ENCODE measurements around the gene EHD4. TPM values are rescaled to one million over a fixed set of nuclear protein-coding genes. Genes with fewer than 3 reads are reported as not detected.

Gene EHD4
- total and polyA plus RNA-seq, 9 of the 15 experiments (the other 6 are each of a cell fraction or from before 2014, with no cell fraction given): 0.89 to 10.3 (median 6.4) TPM

DNA sequence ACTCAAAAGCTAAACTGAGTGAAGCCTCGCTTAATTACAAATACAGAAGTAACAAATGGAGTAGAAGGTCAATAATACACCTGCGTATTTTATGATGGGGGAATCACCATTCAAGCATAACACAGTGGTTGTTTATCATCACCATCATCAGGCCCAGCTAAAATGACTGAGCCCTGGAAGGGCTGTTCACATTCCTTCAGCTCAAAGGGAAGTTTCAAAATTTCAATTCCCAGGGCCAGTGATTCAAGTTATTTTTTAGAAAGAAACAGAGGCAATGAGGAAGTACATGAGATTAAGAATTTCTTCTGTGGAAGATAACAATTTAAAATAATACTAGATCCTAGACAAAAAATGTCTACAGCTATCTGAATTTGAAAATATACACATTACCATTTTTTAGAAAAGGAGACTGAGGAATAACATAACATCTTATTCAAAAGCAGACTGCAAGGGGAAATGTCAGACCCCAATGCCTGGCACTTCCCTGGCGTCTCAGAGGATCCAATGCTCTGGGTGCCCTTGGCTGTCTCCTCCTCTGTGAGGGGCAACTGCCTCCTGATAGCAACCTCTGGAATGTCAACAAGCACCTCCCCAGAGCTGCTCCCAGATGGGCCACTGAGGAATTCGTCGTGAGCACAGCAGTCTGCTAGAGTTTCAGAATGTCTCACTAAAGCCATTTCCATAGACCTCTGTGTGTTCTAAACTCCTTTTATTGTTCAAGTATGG is 22.8 kb downstream of the EHD4 start:
- in situ Hi-C loops (cut with MboI): no loop called here
- H3K9me3 ChIP-seq (replicated peaks; ENCODE audit: control insufficient read depth, insufficient read depth, low read depth, low read length): no peaks in the 10 kb centered on the region
- no peaks in the 10 kb centered on the region; the same call in 1 of the 2 replicates for H4K20me1 ChIP-seq (replicated peaks; ENCODE audit: control insufficient read depth, insufficient read depth, low read length)
- no peaks in the 10 kb centered on the region for H3K9me1 ChIP-seq (ENCODE audit: control insufficient read depth, insufficient read depth, low read length)
- ChIA-PET CTCF (ENCODE audit: low intra/inter-chr PET ratio) (no interaction called here), POLR2A (interaction anchor here (0.6 to 1.8 kb wide), 6 partner anchors 8 to 594 kb away, joined by 3 to 5 read pairs (median 4); no protein-coding TSS in a partner anchor)
- 57% methylated on average over 5 of the region's 5 CpGs for WGBS (ENCODE audit: insufficient coverage, low coverage, missing lambda C conversion rate)
- H3K27ac ChIP-seq (ENCODE audit: extremely low read depth, low read depth, low read length): no peak overlapping the region
- ATAC-seq: no peak
- H3K36me3 ChIP-seq (ENCODE audit: control insufficient read depth, insufficient read depth, low read length): peaks cover 15% of the 10 kb centered on the region; the same call in 2 of the 3 replicates
- no peak overlapping the region for H3K9ac ChIP-seq (ENCODE audit: insufficient read depth in 1 of 2, low read depth in 2 of 2, low read length in 2 of 2)
- no peak for FAIRE-seq
- no peaks in the 10 kb centered on the region for H3K4me1 ChIP-seq (replicated peaks in 1 of 2; ENCODE audit: control insufficient read depth in 2 of 2, insufficient read depth in 2 of 2, low read length in 2 of 2)
- no TSS peak for BruUV-seq (replicated peaks)
- H2AFZ ChIP-seq (ENCODE audit: low read depth, low read length): no peak overlapping the region
- DNase-seq (ENCODE audit: extremely low read depth in 1 of 4, low spot score in 3 of 4): no peak
- no peaks in the 10 kb centered on the region for H3K79me2 ChIP-seq (ENCODE audit: control insufficient read depth, insufficient read depth, low read length)
- no peak overlapping the region for H3K4me2 ChIP-seq (ENCODE audit: insufficient read depth, low read length)
- no peaks in the 10 kb centered on the region for H3K27me3 ChIP-seq (ENCODE audit: control insufficient read depth in 2 of 2, insufficient read depth in 2 of 2, low read length in 2 of 2)
- intact Hi-C loops (cut with micrococcal nuclease): no loop called here
- no peak overlapping the region for H3K4me3 ChIP-seq
- TF ChIP-seq, protein P1, sequence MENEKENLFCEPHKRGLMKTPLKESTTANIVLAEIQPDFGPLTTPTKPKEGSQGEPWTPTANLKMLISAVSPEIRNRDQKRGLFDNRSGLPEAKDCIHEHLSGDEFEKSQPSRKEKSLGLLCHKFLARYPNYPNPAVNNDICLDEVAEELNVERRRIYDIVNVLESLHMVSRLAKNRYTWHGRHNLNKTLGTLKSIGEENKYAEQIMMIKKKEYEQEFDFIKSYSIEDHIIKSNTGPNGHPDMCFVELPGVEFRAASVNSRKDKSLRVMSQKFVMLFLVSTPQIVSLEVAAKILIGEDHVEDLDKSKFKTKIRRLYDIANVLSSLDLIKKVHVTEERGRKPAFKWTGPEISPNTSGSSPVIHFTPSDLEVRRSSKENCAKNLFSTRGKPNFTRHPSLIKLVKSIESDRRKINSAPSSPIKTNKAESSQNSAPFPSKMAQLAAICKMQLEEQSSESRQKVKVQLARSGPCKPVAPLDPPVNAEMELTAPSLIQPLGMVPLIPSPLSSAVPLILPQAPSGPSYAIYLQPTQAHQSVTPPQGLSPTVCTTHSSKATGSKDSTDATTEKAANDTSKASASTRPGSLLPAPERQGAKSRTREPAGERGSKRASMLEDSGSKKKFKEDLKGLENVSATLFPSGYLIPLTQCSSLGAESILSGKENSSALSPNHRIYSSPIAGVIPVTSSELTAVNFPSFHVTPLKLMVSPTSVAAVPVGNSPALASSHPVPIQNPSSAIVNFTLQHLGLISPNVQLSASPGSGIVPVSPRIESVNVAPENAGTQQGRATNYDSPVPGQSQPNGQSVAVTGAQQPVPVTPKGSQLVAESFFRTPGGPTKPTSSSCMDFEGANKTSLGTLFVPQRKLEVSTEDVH (IDR thresholded peaks at IDR 0.05; ENCODE audit: low read depth, partially characterized antibody): no peak
- TF ChIP-seq, protein P2, sequence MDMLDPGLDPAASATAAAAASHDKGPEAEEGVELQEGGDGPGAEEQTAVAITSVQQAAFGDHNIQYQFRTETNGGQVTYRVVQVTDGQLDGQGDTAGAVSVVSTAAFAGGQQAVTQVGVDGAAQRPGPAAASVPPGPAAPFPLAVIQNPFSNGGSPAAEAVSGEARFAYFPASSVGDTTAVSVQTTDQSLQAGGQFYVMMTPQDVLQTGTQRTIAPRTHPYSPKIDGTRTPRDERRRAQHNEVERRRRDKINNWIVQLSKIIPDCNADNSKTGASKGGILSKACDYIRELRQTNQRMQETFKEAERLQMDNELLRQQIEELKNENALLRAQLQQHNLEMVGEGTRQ (CRISPR knock-in tag; IDR thresholded peaks at IDR 0.05): no peak
- TF ChIP-seq RBM39 (optimal IDR thresholded peaks at IDR 0.05; ENCODE audit: low read depth, low read length) (no peak), ZBTB1 (CRISPR knock-in tag; IDR thresholded peaks at IDR 0.05; ENCODE audit: borderline replicate concordance, low read depth) (no peak), CBFB (CRISPR knock-in tag; IDR thresholded peaks at IDR 0.05) (no peak), NUFIP1 (IDR thresholded peaks at IDR 0.05; ENCODE audit: partially characterized antibody) (no peak), BACH1 (tag; IDR thresholded peaks at IDR 0.05) (no peak), NR2F6 (CRISPR knock-in tag; IDR thresholded peaks at IDR 0.05) (no peak), ADNP (tag; IDR thresholded peaks at IDR 0.05) (no peak), KLF16 (IDR thresholded peaks at IDR 0.05) (no peak), ZNF146 (CRISPR knock-in tag; IDR thresholded peaks at IDR 0.05; ENCODE audit: unreplicated experiment) (no peak), ZNF445 (CRISPR knock-in tag; IDR thresholded peaks at IDR 0.05; ENCODE audit: low read depth) (no peak)
- TF ChIP-seq, protein P3, sequence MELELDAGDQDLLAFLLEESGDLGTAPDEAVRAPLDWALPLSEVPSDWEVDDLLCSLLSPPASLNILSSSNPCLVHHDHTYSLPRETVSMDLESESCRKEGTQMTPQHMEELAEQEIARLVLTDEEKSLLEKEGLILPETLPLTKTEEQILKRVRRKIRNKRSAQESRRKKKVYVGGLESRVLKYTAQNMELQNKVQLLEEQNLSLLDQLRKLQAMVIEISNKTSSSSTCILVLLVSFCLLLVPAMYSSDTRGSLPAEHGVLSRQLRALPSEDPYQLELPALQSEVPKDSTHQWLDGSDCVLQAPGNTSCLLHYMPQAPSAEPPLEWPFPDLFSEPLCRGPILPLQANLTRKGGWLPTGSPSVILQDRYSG (tag; conservative IDR thresholded peaks at IDR 0.05; ENCODE audit: low read depth): no peak
- TF ChIP-seq, protein P4, sequence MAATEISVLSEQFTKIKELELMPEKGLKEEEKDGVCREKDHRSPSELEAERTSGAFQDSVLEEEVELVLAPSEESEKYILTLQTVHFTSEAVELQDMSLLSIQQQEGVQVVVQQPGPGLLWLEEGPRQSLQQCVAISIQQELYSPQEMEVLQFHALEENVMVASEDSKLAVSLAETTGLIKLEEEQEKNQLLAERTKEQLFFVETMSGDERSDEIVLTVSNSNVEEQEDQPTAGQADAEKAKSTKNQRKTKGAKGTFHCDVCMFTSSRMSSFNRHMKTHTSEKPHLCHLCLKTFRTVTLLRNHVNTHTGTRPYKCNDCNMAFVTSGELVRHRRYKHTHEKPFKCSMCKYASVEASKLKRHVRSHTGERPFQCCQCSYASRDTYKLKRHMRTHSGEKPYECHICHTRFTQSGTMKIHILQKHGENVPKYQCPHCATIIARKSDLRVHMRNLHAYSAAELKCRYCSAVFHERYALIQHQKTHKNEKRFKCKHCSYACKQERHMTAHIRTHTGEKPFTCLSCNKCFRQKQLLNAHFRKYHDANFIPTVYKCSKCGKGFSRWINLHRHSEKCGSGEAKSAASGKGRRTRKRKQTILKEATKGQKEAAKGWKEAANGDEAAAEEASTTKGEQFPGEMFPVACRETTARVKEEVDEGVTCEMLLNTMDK (IDR thresholded peaks at IDR 0.05; ENCODE audit: borderline replicate concordance, insufficient read depth, low read depth, low read length, poor library complexity, severe bottlenecking): no peak

Data from K562 (cell line).